ENCODE data around the gene MSL1. TPM values are rescaled to one million over a fixed set of nuclear protein-coding genes. Genes with fewer than 3 reads are reported as not detected.

The MSL1 gene
- total and polyA plus RNA-seq, 9 of the 15 experiments (the other 6 are each of a cell fraction or from before 2014, with no cell fraction given), result 13.8 to 120 (median 61.9) TPM

GRCh38 chr17:40098846-40099618, 22.7 kb upstream of the MSL1 start (continued):
- no peak for TF ChIP-seq PTBP1 (IDR thresholded peaks at IDR 0.05; ENCODE audit: low read depth, low read length)
- no peak for TF ChIP-seq RFX7 (CRISPR knock-in tag; IDR thresholded peaks at IDR 0.05)
- TF ChIP-seq TSHZ1 (CRISPR knock-in tag; IDR thresholded peaks at IDR 0.05), result no peak
- no peak for TF ChIP-seq ZZZ3 (IDR thresholded peaks at IDR 0.05)
- TF ChIP-seq YY1 (IDR thresholded peaks at IDR 0.05; ENCODE audit: borderline replicate concordance in 1 of 3, control insufficient read depth in 1 of 3, extremely low read depth in 1 of 3, insufficient read depth in 3 of 3, insufficient read length in 1 of 3, insufficient replicate concordance in 2 of 3, low read depth in 1 of 3, low read length in 2 of 3), result peak in 2 of 3 experiments; percentile 60 to 79
- TF ChIP-seq CSDE1 (IDR thresholded peaks at IDR 0.05), result peak in 1 of 2 experiments; percentile 85; a peak in 2 of 4 replicates
- TF ChIP-seq REST (IDR thresholded peaks at IDR 0.05; ENCODE audit: borderline replicate concordance), result peak; percentile 48
- TF ChIP-seq REST (CRISPR knock-in tag; IDR thresholded peaks at IDR 0.05; ENCODE audit: low read depth), result no peak
- TF ChIP-seq ETV1 (tag; conservative IDR thresholded peaks at IDR 0.05; ENCODE audit: low read depth), result peak; percentile 97
- TF ChIP-seq USF2 (CRISPR knock-in tag; IDR thresholded peaks at IDR 0.05), result peak; percentile 73
- TF ChIP-seq ZNF239 (CRISPR knock-in tag; IDR thresholded peaks at IDR 0.05), result no peak
